HCT116 (cell line): ENCODE data around the gene SLC8A1.

ENCODE experiments used
- CEBPB ChIP-seq: IDR thresholded peaks from 2 replicates; pipeline ENCODE4 v1.6.1; 2012; ENCODE audit warnings: low read depth
- SP1 ChIP-seq: IDR thresholded peaks from 2 replicates; pipeline ENCODE4 v1.6.1; 2012; ENCODE audit warnings: low read depth
- TCF7L2 ChIP-seq: IDR thresholded peaks from 2 replicates; pipeline ENCODE4 v1.7.0; 2011; ENCODE audit warnings: borderline replicate concordance, inconsistent platforms; ENCODE audit not compliant: insufficient read depth, insufficient read length; ENCODE audit errors: extremely low read depth
- ZFX ChIP-seq: fragments of 450-650 bp; IDR thresholded peaks from 2 replicates; pipeline ENCODE4 v1.6.1; 2017
- TF ChIP-seq, protein P1 (sequence below): IDR thresholded peaks from 2 replicates; pipeline ENCODE4 v1.6.1; 2012
- TF ChIP-seq, protein P2 (sequence below), 3 experiments: fragments of 200-600 bp in 1 of 3; sonication (generic) in 1 of 3; IDR thresholded peaks in 2 of 3; conservative IDR thresholded peaks in 1 of 3; 2 replicates each; pipeline ENCODE4 v1.5.1; 2012 to 2017; ENCODE audit warnings: low read depth in 2 of 3, low read length in 2 of 3, antibody characterized with exemption in 1 of 3, borderline replicate concordance in 1 of 3, control low read depth in 1 of 3, mild to moderate bottlenecking in 1 of 3, mixed read lengths in 1 of 3, mixed run types in 1 of 3, moderate library complexity in 1 of 3; ENCODE audit not compliant: insufficient read depth in 1 of 3
- TF ChIP-seq, protein P3 (sequence below): IDR thresholded peaks from 2 replicates; pipeline ENCODE4 v1.6.1; 2012; ENCODE audit warnings: low read depth

DNA sequence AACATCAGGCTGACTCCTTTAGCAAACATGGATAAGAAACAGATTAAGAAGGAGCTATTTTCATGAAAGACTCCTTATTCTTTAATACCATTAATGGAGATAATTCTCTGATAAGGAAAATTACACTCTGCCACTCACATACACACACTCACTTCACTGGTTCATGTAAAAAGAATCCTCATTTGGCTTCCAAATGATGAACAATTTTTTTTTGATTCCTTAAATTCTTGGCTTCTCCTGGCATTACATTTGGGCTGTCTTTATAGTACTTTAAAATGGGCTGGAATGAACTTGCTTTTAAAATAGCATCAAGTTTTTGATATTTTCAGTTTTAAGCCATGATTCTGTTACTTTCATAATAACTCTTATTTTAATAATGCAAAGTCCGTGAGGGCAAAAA, 328.6 kb downstream of the SLC8A1 start:
- TF ChIP-seq, protein P1, sequence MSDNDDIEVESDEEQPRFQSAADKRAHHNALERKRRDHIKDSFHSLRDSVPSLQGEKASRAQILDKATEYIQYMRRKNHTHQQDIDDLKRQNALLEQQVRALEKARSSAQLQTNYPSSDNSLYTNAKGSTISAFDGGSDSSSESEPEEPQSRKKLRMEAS, result no peak
- TF ChIP-seq ZFX (no peak), TCF7L2 (no peak), SP1 (no peak), CEBPB (no peak)
- TF ChIP-seq, protein P2, sequence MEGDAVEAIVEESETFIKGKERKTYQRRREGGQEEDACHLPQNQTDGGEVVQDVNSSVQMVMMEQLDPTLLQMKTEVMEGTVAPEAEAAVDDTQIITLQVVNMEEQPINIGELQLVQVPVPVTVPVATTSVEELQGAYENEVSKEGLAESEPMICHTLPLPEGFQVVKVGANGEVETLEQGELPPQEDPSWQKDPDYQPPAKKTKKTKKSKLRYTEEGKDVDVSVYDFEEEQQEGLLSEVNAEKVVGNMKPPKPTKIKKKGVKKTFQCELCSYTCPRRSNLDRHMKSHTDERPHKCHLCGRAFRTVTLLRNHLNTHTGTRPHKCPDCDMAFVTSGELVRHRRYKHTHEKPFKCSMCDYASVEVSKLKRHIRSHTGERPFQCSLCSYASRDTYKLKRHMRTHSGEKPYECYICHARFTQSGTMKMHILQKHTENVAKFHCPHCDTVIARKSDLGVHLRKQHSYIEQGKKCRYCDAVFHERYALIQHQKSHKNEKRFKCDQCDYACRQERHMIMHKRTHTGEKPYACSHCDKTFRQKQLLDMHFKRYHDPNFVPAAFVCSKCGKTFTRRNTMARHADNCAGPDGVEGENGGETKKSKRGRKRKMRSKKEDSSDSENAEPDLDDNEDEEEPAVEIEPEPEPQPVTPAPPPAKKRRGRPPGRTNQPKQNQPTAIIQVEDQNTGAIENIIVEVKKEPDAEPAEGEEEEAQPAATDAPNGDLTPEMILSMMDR (IDR thresholded peaks at IDR 0.05 in 2 of 3, conservative IDR thresholded peaks at IDR 0.05 in 1 of 3; ENCODE audit: borderline replicate concordance in 1 of 3, insufficient read depth in 1 of 3, low read depth in 2 of 3, low read length in 2 of 3), result no peak
- TF ChIP-seq, protein P3, sequence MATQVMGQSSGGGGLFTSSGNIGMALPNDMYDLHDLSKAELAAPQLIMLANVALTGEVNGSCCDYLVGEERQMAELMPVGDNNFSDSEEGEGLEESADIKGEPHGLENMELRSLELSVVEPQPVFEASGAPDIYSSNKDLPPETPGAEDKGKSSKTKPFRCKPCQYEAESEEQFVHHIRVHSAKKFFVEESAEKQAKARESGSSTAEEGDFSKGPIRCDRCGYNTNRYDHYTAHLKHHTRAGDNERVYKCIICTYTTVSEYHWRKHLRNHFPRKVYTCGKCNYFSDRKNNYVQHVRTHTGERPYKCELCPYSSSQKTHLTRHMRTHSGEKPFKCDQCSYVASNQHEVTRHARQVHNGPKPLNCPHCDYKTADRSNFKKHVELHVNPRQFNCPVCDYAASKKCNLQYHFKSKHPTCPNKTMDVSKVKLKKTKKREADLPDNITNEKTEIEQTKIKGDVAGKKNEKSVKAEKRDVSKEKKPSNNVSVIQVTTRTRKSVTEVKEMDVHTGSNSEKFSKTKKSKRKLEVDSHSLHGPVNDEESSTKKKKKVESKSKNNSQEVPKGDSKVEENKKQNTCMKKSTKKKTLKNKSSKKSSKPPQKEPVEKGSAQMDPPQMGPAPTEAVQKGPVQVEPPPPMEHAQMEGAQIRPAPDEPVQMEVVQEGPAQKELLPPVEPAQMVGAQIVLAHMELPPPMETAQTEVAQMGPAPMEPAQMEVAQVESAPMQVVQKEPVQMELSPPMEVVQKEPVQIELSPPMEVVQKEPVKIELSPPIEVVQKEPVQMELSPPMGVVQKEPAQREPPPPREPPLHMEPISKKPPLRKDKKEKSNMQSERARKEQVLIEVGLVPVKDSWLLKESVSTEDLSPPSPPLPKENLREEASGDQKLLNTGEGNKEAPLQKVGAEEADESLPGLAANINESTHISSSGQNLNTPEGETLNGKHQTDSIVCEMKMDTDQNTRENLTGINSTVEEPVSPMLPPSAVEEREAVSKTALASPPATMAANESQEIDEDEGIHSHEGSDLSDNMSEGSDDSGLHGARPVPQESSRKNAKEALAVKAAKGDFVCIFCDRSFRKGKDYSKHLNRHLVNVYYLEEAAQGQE, result no peak
